Measurements from ENCODE around the gene KIN.

Gene KIN

DNA sequence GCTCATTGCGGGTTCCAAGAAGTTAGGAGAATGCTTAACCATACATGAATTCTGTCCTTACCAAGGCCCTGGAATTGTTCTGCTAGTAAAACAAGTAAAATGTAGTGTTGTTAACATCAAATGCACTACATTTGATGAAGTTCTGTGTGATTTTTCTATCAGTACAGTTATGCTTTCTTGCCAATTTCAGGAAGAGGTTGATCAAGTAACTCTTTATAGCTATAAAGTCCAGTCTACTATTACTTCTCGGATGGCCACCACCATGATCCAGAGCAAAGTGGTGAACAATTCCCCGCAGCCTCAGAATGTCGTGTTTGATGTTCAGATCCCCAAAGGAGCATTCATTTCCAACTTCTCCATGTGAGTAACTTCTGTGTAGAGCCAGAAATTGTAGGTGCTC lies 79.0 kb downstream of the KIN start:
- DNase-seq (ENCODE audit: low read depth), result no peak
- TF ChIP-seq, protein P1, sequence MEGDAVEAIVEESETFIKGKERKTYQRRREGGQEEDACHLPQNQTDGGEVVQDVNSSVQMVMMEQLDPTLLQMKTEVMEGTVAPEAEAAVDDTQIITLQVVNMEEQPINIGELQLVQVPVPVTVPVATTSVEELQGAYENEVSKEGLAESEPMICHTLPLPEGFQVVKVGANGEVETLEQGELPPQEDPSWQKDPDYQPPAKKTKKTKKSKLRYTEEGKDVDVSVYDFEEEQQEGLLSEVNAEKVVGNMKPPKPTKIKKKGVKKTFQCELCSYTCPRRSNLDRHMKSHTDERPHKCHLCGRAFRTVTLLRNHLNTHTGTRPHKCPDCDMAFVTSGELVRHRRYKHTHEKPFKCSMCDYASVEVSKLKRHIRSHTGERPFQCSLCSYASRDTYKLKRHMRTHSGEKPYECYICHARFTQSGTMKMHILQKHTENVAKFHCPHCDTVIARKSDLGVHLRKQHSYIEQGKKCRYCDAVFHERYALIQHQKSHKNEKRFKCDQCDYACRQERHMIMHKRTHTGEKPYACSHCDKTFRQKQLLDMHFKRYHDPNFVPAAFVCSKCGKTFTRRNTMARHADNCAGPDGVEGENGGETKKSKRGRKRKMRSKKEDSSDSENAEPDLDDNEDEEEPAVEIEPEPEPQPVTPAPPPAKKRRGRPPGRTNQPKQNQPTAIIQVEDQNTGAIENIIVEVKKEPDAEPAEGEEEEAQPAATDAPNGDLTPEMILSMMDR (IDR thresholded peaks at IDR 0.05; ENCODE audit: low read depth, low read length), result no peak
- TF ChIP-seq, protein P2, sequence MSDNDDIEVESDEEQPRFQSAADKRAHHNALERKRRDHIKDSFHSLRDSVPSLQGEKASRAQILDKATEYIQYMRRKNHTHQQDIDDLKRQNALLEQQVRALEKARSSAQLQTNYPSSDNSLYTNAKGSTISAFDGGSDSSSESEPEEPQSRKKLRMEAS (IDR thresholded peaks at IDR 0.05; ENCODE audit: low read depth, low read length), result no peak
- TF ChIP-seq POLR2A (IDR thresholded peaks at IDR 0.05; ENCODE audit: extremely low read depth, insufficient read length) (no peak), MYC (IDR thresholded peaks at IDR 0.05; ENCODE audit: low read depth, low read length) (no peak)
- no peak overlapping the region for H3K4me3 ChIP-seq (ENCODE audit: low read depth, low read length)

DNA sequence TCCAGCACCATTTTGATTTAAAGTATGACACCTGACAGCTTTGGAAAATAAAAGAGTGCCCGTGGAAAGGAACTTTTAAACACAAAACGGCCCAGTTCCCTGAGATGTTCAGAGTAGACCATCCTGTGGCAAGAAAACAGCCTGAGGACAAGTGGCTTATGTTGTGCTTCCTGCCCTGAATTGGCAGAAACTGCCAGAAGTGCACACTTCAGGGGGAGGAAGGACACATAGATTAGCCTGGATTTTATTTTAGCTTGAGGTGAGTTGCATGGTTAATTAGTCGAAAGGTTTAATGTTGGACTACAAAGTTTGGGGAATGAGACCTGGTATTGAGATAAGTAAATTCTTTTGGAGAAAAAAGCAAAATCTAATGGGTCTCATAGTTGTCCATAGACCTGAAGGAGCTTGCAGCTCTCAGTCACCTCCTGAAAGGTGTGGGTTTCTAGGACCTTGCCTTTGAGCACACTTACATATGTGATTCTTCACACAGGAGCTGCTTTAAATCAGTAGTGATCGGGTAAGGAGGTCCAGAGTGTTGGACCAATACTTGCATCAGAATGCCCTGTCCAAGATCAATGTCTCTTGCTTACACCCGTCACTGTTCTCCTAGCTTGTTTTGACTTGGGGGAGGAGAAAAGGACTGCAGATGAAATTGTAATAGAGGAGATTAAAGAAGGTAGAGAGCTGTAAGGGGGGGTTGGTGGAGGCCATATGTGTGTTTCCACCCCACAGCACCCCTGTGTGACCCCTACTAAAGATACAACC lies 79.8 kb downstream of the KIN start:
- no peak for DNase-seq (ENCODE audit: low read depth)
- no peak overlapping the region for H3K4me3 ChIP-seq (ENCODE audit: low read depth, low read length)

DNA sequence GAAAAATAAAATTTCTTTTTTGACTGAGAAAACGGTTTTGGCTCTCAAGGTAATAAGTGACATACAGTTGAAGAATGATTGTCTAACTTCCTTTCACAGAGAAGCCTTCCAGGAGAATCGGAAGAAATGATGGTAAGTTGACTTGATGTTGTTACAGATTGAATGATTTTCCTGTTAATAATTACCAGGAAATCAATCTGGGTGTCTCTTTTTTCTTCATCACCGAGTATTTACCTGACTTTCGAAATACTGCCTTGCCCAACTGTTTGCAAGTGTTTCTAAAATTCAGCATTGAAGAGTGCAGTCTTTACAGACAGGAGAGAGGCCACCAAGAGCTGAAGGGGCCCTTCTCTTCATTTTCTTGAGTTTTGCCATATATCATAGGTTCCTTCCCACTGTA lies 80.7 kb downstream of the KIN start:
- DNase-seq (ENCODE audit: low read depth), result no peak
- TF ChIP-seq, protein P1 (IDR thresholded peaks at IDR 0.05; ENCODE audit: low read depth, low read length), result no peak
- H3K4me3 ChIP-seq (ENCODE audit: low read depth, low read length), result no peak overlapping the region

More for the DNA sequence above, 79.8 kb downstream of the KIN start:
- no peak for TF ChIP-seq POLR2A (IDR thresholded peaks at IDR 0.05; ENCODE audit: extremely low read depth, insufficient read length)

DNA sequence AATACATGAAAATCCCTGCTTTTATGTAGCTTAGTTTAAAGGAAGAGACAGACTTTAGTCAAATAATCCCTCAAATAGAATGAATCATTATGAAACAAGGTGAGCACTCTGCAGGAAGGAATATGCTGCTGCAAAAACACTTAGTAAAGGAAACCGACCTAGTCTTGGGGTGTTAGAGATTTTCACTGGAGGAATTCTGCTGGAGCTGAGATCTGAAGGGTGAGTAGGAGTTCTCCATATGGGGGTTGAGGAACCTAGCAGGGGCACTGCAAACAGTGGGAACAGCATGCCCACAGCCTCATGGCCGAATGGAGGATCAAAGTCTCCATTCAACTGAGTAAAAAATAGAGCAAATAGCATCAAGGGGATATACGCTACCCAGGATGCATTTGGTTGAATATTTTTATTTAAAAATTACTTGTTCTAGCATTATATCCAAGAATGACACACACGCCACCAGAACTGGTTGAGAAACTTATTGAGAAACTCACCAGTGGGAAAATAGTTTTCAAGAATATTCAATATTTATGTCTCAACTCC lies 81.2 kb downstream of the KIN start:
- no peak for DNase-seq (ENCODE audit: low read depth)
- TF ChIP-seq MYC (IDR thresholded peaks at IDR 0.05; ENCODE audit: low read depth, low read length) (no peak), POLR2A (IDR thresholded peaks at IDR 0.05; ENCODE audit: extremely low read depth, insufficient read length) (no peak)
- TF ChIP-seq, protein P1 (IDR thresholded peaks at IDR 0.05; ENCODE audit: low read depth, low read length), result no peak
- TF ChIP-seq, protein P2 (IDR thresholded peaks at IDR 0.05; ENCODE audit: low read depth, low read length), result no peak
- no peak overlapping the region for H3K4me3 ChIP-seq (ENCODE audit: low read depth, low read length)

DNA sequence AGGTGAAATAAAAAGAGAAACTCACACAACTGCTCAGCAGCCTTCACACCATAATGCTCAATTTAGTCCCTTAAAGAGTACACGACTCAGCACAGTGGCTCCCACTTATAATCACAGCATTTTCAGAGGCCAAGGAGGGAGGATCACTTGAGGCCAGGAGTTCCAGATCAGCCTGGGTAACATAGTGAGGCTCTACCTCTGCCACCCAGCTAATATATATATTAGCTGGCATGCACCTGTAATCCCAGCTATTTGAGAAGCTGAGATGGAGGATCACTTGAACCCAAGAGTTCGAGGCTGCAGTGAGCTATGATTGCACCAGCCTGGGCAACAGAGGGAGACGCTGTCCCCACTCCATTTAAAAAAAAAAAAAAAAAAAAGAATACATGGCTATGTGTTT lies 82.5 kb downstream of the KIN start:
- DNase-seq (ENCODE audit: low read depth), result no peak
- TF ChIP-seq, protein P1 (IDR thresholded peaks at IDR 0.05; ENCODE audit: low read depth, low read length), result no peak
- TF ChIP-seq MYC (IDR thresholded peaks at IDR 0.05; ENCODE audit: low read depth, low read length), result no peak
- TF ChIP-seq, protein P2 (IDR thresholded peaks at IDR 0.05; ENCODE audit: low read depth, low read length), result no peak
- no peak for TF ChIP-seq POLR2A (IDR thresholded peaks at IDR 0.05; ENCODE audit: extremely low read depth, insufficient read length)
- no peak overlapping the region for H3K4me3 ChIP-seq (ENCODE audit: low read depth, low read length)

DNA sequence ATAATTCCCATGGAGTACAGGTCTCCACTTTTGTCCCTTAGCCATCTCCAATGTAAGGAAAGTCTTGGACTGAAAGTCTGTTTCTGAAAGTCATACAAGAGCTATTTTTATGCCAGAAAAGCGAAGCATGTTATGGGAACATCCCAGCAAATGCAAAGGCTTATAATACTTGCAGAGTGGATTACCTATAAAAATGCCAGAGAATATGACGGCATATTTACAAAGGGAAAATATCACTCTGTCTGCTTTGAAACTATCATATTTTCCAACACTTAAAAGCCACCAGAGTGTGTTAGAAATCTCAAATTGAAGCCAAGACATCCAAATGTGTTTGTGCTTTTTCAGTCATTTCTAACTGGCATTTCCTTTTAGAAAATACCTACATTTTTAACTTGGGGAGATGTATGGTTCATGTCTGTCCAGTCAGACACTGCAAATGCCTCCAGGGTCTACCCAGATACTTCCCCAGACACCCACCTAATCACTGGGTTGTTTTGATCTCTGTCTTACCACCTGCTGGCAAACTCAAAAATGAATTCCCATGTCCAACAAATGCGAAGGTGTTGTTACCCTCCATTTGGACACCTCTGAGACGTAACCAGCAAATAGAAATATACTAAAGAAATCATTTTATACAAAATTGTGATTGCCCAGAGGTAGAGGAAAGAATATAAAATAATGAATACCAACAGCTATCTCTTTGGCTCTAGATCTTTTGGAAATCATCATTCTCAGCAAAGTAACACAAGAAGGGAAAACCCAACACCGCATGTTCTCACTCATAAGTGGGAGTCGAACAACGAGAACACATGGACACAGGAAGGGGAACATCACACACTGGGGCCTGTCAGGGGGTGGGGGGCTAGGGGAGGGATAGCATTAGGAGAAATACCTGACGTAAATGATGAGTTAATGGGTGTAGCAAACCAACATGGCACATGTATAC lies 83.4 kb downstream of the KIN start:
- TF ChIP-seq, protein P1 (IDR thresholded peaks at IDR 0.05; ENCODE audit: low read depth, low read length), result no peak
- TF ChIP-seq MYC (IDR thresholded peaks at IDR 0.05; ENCODE audit: low read depth, low read length) (no peak), POLR2A (IDR thresholded peaks at IDR 0.05; ENCODE audit: extremely low read depth, insufficient read length) (no peak)
- TF ChIP-seq, protein P2 (IDR thresholded peaks at IDR 0.05; ENCODE audit: low read depth, low read length), result no peak
- DNase-seq (ENCODE audit: low read depth), result no peak
- no peak overlapping the region for H3K4me3 ChIP-seq (ENCODE audit: low read depth, low read length)

All from NB4 (cell line).